HT1080 (cell line): ENCODE data around the gene KRTDAP. TPM values are rescaled to one million over a fixed set of nuclear protein-coding genes. Genes with fewer than 3 reads are reported as not detected.

ENCODE experiments used
- DNase-seq: peaks from one replicate; pipeline ENCODE4 v3.0.0-alpha.2; 2015; ENCODE audit warnings: low read depth
- polyA plus RNA-seq, 2 experiments: library from polyadenylated mRNA; depleted of rRNA; stranded (reverse); fragments of >200 nt; gene quantifications; 2 replicates each; pipeline ENCODE4 v1.2.3, GENCODE V29; 2015
- total RNA-seq: library from RNA; depleted of rRNA; stranded (reverse); fragments of >200 nt; shearing (Covaris generic); gene quantifications from 2 replicates; pipeline ENCODE4 v1.2.3, GENCODE V29; 2014; rRNA removed

The KRTDAP gene
- total RNA-seq, result not detected in 2 replicates
- polyA plus RNA-seq (2015; cell fraction: cytosol; rRNA removed), result not detected in 2 replicates
- not detected in 2 replicates for polyA plus RNA-seq (2015; cell fraction: nucleus; rRNA removed)

GRCh38 chr19:35490364-35490763, at the start of gene KRTDAP:
Gene KRTDAP (minus strand): TSS chr19:35490464. CDS start chr19:35490442, 22 bp downstream.
- no peak for DNase-seq

- DNase-seq, result no peak
Measured at GRCh38 chr19:35539850-35540249, 49.6 kb upstream of the KRTDAP start.

GRCh38 chr19:35539314-35539713, 49.0 kb upstream of the KRTDAP start:
- no peak for DNase-seq

- DNase-seq, result no peak
Measured at GRCh38 chr19:35534803-35535480, 44.7 kb upstream of the KRTDAP start.

GRCh38 chr19:35533822-35534392, 43.6 kb upstream of the KRTDAP start:
- DNase-seq, result no peak

GRCh38 chr19:35533201-35533821, 43.0 kb upstream of the KRTDAP start, which contains the start of gene GAPDHS:
Gene GAPDHS (plus strand): TSS chr19:35533456. CDS start chr19:35533528, 72 bp downstream.
- no peak for DNase-seq

GRCh38 chr19:35531291-35531690, 41.0 kb upstream of the KRTDAP start:
- DNase-seq, result peak; percentile 37

GRCh38 chr19:35529241-35530218, 39.3 kb upstream of the KRTDAP start:
- no peak for DNase-seq

GRCh38 chr19:35528218-35529038, 38.2 kb upstream of the KRTDAP start, which contains the start of gene SBSN:
Gene SBSN (minus strand): TSS chr19:35528311. CDS start chr19:35528281, 30 bp downstream.
- peak; percentile 86 for DNase-seq

GRCh38 chr19:35525873-35526272, 35.6 kb upstream of the KRTDAP start:
- no peak for DNase-seq

GRCh38 chr19:35524181-35524837, 34.0 kb upstream of the KRTDAP start:
- no peak for DNase-seq

GRCh38 chr19:35522745-35523327, 32.6 kb upstream of the KRTDAP start:
- DNase-seq, result no peak

- DNase-seq, result no peak
Measured at GRCh38 chr19:35521124-35521743, 31.0 kb upstream of the KRTDAP start.

- peak; percentile 70 for DNase-seq
Measured at GRCh38 chr19:35519291-35519690, 29.0 kb upstream of the KRTDAP start.

- DNase-seq, result peak; percentile 91
Measured at GRCh38 chr19:35518313-35518712, 28.0 kb upstream of the KRTDAP start.

GRCh38 chr19:35517342-35517741, 27.1 kb upstream of the KRTDAP start:
- DNase-seq, result no peak

- no peak for DNase-seq
Measured at GRCh38 chr19:35516310-35516709, 26.0 kb upstream of the KRTDAP start.

GRCh38 chr19:35514282-35514809, 24.1 kb upstream of the KRTDAP start:
- no peak for DNase-seq
